Sigmoid colon (tissue), 7 donors: ENCODE measurements around the gene MED22. TPM values are rescaled to one million over a fixed set of nuclear protein-coding genes. Genes with fewer than 3 reads are reported as not detected.

Source experiments
- DNase-seq: peaks from one replicate; pipeline ENCODE4 v3.0.0-alpha.2; 2019
- H3K27ac ChIP-seq, 4 donors: fragments of 200-600 bp; sonication (generic); one replicate each; pipeline ENCODE4 v1.5.1; 2016 to 2019; ENCODE audit warnings: mild to moderate bottlenecking in 1 of 4
- H3K27me3 ChIP-seq, 3 donors: fragments of 200-600 bp; sonication (generic); one replicate each; pipeline ENCODE4 v1.5.1; 2019; ENCODE audit warnings: mild to moderate bottlenecking in 1 of 3
- H3K36me3 ChIP-seq, 4 donors: fragments of 200-600 bp; sonication (generic); one replicate each; pipeline ENCODE4 v1.5.1; 2016 to 2019
- H3K4me1 ChIP-seq, 4 donors: fragments of 200-600 bp; sonication (generic); one replicate each; pipeline ENCODE4 v1.5.1; 2017 to 2019
- H3K4me3 ChIP-seq, 4 donors: fragments of 200-600 bp; sonication (generic); one replicate each; pipeline ENCODE4 v1.5.1; 2017 to 2019; ENCODE audit warnings: mild to moderate bottlenecking in 2 of 4, moderate library complexity in 1 of 4
- H3K9me3 ChIP-seq, 4 donors: fragments of 200-600 bp in 3 of 4; sonication (generic) in 3 of 4; one replicate each; pipeline versions ENCODE4 v1.5.1 to v1.6.1; 2013 to 2019
- EP300 ChIP-seq, 4 donors: sonication (generic); formaldehyde crosslinking; IDR thresholded peaks; one replicate each; pipeline ENCODE4 v1.6.1; 2017; ENCODE audit warnings: antibody characterized with exemption in 4 of 4
- POLR2A ChIP-seq, 2 donors: fragments of 450-650 bp; IDR thresholded peaks; one replicate each; pipeline ENCODE4 v1.6.1; 2016; ENCODE audit warnings: antibody characterized with exemption in 2 of 2, mild to moderate bottlenecking in 2 of 2, moderate library complexity in 2 of 2
- POLR2AphosphoS5 ChIP-seq, 4 donors: sonication (generic); formaldehyde crosslinking; IDR thresholded peaks; one replicate each; pipeline ENCODE4 v1.6.1; 2017; ENCODE audit warnings: antibody characterized with exemption in 4 of 4
- WGBS, 2 donors: extraction: QIAGEN DNeasy Blood & Tissue Kit; methylation state at CpG; one replicate each; pipeline ENCODE4 v1.1.7; 2013; 5-methylcytosine and 5-hydroxymethylcytosine counted together
- intact Hi-C: fragments of 100-400 bp; cut with DNase I; formaldehyde crosslinking; loops from one replicate; pipeline ENCODE4 v1.15.1; 2023
- polyA plus RNA-seq, 3 donors: library from polyadenylated mRNA; stranded (reverse); fragments of 200-250 nt; gene quantifications; one replicate each; pipeline ENCODE4 v1.2.3, GENCODE V29; 2013
- total RNA-seq, 4 donors: library from RNA; depleted of rRNA; stranded (reverse); fragments of >200 nt; gene quantifications; one replicate each; pipeline ENCODE4 v1.1.0, GENCODE V29; 2016
- TF ChIP-seq, protein P1 (sequence below), 4 experiments: fragments of 450-650 bp in 3 of 4; fragments of 200-600 bp in 1 of 4; IDR thresholded peaks; one replicate each; pipeline ENCODE4 v1.5.1; 2016 to 2019; ENCODE audit warnings: antibody characterized with exemption in 4 of 4, mild to moderate bottlenecking in 3 of 4, moderate library complexity in 2 of 4
- donor health status: healthy with polysubstance abuse.
- donor health status: Bipolar disorder and iron deficiency.
- donor health status: healthy.

The MED22 gene
- total and polyA plus RNA-seq, 7 donors = 8.4 to 31.3 (median 23.7) TPM

GRCh38 chr9:133387680-133388079, 39.7 kb upstream of the MED22 start:
- 81 to 87% methylated on average over 9 of the region's 9 CpGs for WGBS, 2 donors
- Histone ChIP-seq H3K4me1 (no peaks in the 10 kb centered on the region), H3K27ac (no peak overlapping the region), H3K36me3 (no peaks in the 10 kb centered on the region), H3K9me3 (no peaks in the 10 kb centered on the region), H3K27me3 (peaks cover 0 to 23% (median 8%) of the 10 kb centered on the region in 3 donors), H3K4me3 (no peak overlapping the region)
- DNase-seq = no peak
- TF ChIP-seq POLR2A (IDR thresholded peaks at IDR 0.05) (no peak), POLR2AphosphoS5 (IDR thresholded peaks at IDR 0.05) (no peak), EP300 (IDR thresholded peaks at IDR 0.05) (no peak)
- TF ChIP-seq, protein P1, sequence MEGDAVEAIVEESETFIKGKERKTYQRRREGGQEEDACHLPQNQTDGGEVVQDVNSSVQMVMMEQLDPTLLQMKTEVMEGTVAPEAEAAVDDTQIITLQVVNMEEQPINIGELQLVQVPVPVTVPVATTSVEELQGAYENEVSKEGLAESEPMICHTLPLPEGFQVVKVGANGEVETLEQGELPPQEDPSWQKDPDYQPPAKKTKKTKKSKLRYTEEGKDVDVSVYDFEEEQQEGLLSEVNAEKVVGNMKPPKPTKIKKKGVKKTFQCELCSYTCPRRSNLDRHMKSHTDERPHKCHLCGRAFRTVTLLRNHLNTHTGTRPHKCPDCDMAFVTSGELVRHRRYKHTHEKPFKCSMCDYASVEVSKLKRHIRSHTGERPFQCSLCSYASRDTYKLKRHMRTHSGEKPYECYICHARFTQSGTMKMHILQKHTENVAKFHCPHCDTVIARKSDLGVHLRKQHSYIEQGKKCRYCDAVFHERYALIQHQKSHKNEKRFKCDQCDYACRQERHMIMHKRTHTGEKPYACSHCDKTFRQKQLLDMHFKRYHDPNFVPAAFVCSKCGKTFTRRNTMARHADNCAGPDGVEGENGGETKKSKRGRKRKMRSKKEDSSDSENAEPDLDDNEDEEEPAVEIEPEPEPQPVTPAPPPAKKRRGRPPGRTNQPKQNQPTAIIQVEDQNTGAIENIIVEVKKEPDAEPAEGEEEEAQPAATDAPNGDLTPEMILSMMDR (IDR thresholded peaks at IDR 0.05) = no peak
- intact Hi-C loops = no loop called here

- Histone ChIP-seq H3K9me3 (no peaks in the 10 kb centered on the region), H3K36me3 (no peaks in the 10 kb centered on the region), H3K27ac (no peak overlapping the region), H3K4me1 (no peaks in the 10 kb centered on the region), H3K27me3 (peaks cover 0 to 17% (median 8%) of the 10 kb centered on the region in 3 donors), H3K4me3 (no peak overlapping the region)
- intact Hi-C loops = no loop called here
- TF ChIP-seq POLR2A (IDR thresholded peaks at IDR 0.05) (no peak), POLR2AphosphoS5 (IDR thresholded peaks at IDR 0.05) (no peak), EP300 (IDR thresholded peaks at IDR 0.05) (no peak)
- TF ChIP-seq, protein P1 (IDR thresholded peaks at IDR 0.05) = no peak
- DNase-seq = no peak
- WGBS, 2 donors = 88 to 90% methylated on average over 13 of the region's 13 CpGs
These were observed 38.4 kb upstream of the MED22 start for GRCh38 chr9:133386338-133386737.

DNA sequence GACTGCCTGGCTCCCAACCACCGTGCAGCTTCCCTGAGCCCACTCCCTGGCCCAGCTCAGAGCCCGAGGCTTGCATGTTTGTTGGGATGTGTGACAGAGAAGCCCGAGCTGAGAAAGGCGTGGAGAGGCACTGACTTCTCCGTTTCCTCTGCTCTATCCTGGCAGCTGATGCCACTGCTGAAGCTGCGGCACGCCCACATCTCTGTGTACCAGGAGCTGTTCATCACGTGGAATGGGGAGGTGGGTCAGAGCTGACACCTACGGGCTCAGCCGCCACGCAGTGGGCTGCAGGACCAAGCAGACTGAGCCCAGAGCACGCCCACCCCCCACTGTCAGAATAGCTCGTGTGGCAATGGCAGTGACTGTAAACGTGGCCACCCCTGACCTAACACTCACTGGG, 37.5 kb upstream of the MED22 start:
- Histone ChIP-seq H3K4me1 (no peaks in the 10 kb centered on the region), H3K27ac (no peak overlapping the region), H3K9me3 (no peaks in the 10 kb centered on the region), H3K4me3 (no peak overlapping the region), H3K27me3 (peaks cover 0 to 11% (median 2%) of the 10 kb centered on the region in 3 donors), H3K36me3 (no peaks in the 10 kb centered on the region)
- TF ChIP-seq POLR2A (IDR thresholded peaks at IDR 0.05) (no peak), POLR2AphosphoS5 (IDR thresholded peaks at IDR 0.05) (no peak), EP300 (IDR thresholded peaks at IDR 0.05) (no peak)
- TF ChIP-seq, protein P1 (IDR thresholded peaks at IDR 0.05) = no peak
- DNase-seq = no peak
- intact Hi-C loops = no loop called here
- WGBS, 2 donors = 88 to 90% methylated on average over 14 of the region's 14 CpGs

GRCh38 chr9:133384736-133385321, 36.9 kb upstream of the MED22 start:
- no peak overlapping the region for H3K4me3 ChIP-seq
- no peak for DNase-seq
- peaks cover 0 to 8% (median 0%) of the 10 kb centered on the region in 3 donors for H3K27me3 ChIP-seq
- H3K4me1 ChIP-seq = no peaks in the 10 kb centered on the region
- 86 to 88% methylated on average over 17 of the region's 17 CpGs for WGBS, 2 donors
- no peaks in the 10 kb centered on the region for H3K36me3 ChIP-seq
- no peaks in the 10 kb centered on the region for H3K9me3 ChIP-seq
- no peak overlapping the region for H3K27ac ChIP-seq
- intact Hi-C loops = no loop called here
- TF ChIP-seq POLR2A (IDR thresholded peaks at IDR 0.05) = no peak
- TF ChIP-seq, protein P1 (IDR thresholded peaks at IDR 0.05) = no peak
- no peak for TF ChIP-seq POLR2AphosphoS5 (IDR thresholded peaks at IDR 0.05)
- TF ChIP-seq EP300 (IDR thresholded peaks at IDR 0.05) = no peak

- intact Hi-C loops = no loop called here
- Histone ChIP-seq H3K9me3 (no peaks in the 10 kb centered on the region), H3K36me3 (no peaks in the 10 kb centered on the region), H3K27ac (no peak overlapping the region), H3K27me3 (no peaks in the 10 kb centered on the region), H3K4me1 (no peaks in the 10 kb centered on the region), H3K4me3 (no peak overlapping the region)
- no peak for DNase-seq
- TF ChIP-seq POLR2AphosphoS5 (IDR thresholded peaks at IDR 0.05) (no peak), EP300 (IDR thresholded peaks at IDR 0.05) (no peak), POLR2A (IDR thresholded peaks at IDR 0.05) (no peak)
- TF ChIP-seq, protein P1 (IDR thresholded peaks at IDR 0.05) = no peak
- 94 to 96% methylated on average over 3 of the region's 3 CpGs for WGBS, 2 donors
These were observed 35.5 kb upstream of the MED22 start for GRCh38 chr9:133383438-133383837.
